Measurements from ENCODE around the gene HABP2. TPM values are rescaled to one million over a fixed set of nuclear protein-coding genes. Genes with fewer than 3 reads are reported as not detected.

The HABP2 gene
- total and polyA plus RNA-seq, 9 of the 15 experiments (the other 6 are each of a cell fraction or from before 2014, with no cell fraction given): 0.09 TPM; not detected in 8

- no peak overlapping the region for H3K4me3 ChIP-seq
- ATAC-seq: peak; percentile 47; the same call in 2 of the 3 replicates
- 0% methylated on average over 1 of the region's 1 CpG for WGBS (ENCODE audit: insufficient coverage, low coverage, missing lambda C conversion rate)
- no peaks in the 10 kb centered on the region for H3K9me3 ChIP-seq (replicated peaks; ENCODE audit: control insufficient read depth, insufficient read depth, low read depth, low read length)
- no peak overlapping the region for H3K4me2 ChIP-seq (ENCODE audit: insufficient read depth, low read length)
- H2AFZ ChIP-seq (ENCODE audit: low read depth, low read length): no peak overlapping the region
- intact Hi-C loops (cut with micrococcal nuclease) (no loop called here), in situ Hi-C loops (cut with MboI) (no loop called here)
- no peaks in the 10 kb centered on the region for H4K20me1 ChIP-seq (replicated peaks; ENCODE audit: control insufficient read depth, insufficient read depth, low read length)
- no peaks in the 10 kb centered on the region for H3K4me1 ChIP-seq (replicated peaks in 1 of 2; ENCODE audit: control insufficient read depth in 2 of 2, insufficient read depth in 2 of 2, low read length in 2 of 2)
- H3K27ac ChIP-seq (ENCODE audit: extremely low read depth, low read depth, low read length): no peak overlapping the region
- ChIA-PET CTCF (ENCODE audit: low intra/inter-chr PET ratio) (no interaction called here), POLR2A (no interaction called here)
- peak; percentile 5 to 12 (median 10) for DNase-seq (ENCODE audit: extremely low read depth in 1 of 4, low spot score in 3 of 4)
- no peak for FAIRE-seq
- H3K79me2 ChIP-seq (ENCODE audit: control insufficient read depth, insufficient read depth, low read length): no peaks in the 10 kb centered on the region
- BruUV-seq (replicated peaks): no TSS peak
- H3K9ac ChIP-seq (ENCODE audit: insufficient read depth in 1 of 2, low read depth in 2 of 2, low read length in 2 of 2): no peak overlapping the region
- no peaks in the 10 kb centered on the region for H3K36me3 ChIP-seq (ENCODE audit: control insufficient read depth, insufficient read depth, low read length)
- H3K27me3 ChIP-seq (ENCODE audit: control insufficient read depth in 2 of 2, insufficient read depth in 2 of 2, low read length in 2 of 2): peaks cover 0 to 8% of the 10 kb centered on the region in 2 experiments; a peak in 2 of 5 replicates
- TF ChIP-seq ESRRA (IDR thresholded peaks at IDR 0.05; ENCODE audit: borderline replicate concordance, low read depth) (peak; percentile 55; the same call in 1 of the 2 replicates), ATF3 (IDR thresholded peaks at IDR 0.05) (peak; percentile 54), ATF3 (CRISPR knock-in tag; conservative IDR thresholded peaks at IDR 0.05) (no peak), MAFK (IDR thresholded peaks at IDR 0.05; ENCODE audit: low read length) (peak; percentile 69), SMARCA5 (IDR thresholded peaks at IDR 0.05) (no peak), ZNF316 (IDR thresholded peaks at IDR 0.05) (peak; percentile 72), CTBP1 (IDR thresholded peaks at IDR 0.05; ENCODE audit: borderline replicate concordance) (peak; percentile 43; the same call in 1 of the 2 replicates), ZNF695 (CRISPR knock-in tag; IDR thresholded peaks at IDR 0.05) (no peak), SMARCB1 (IDR thresholded peaks at IDR 0.05; ENCODE audit: insufficient read length, low read depth) (no peak), NFE2L1 (tag; IDR thresholded peaks at IDR 0.05; ENCODE audit: borderline replicate concordance, low read depth) (peak; percentile 67), NFE2 (IDR thresholded peaks at IDR 0.05; ENCODE audit: low read depth) (peak; percentile 84), ZNF444 (CRISPR knock-in tag; IDR thresholded peaks at IDR 0.05) (no peak), C11orf30 (IDR thresholded peaks at IDR 0.05; ENCODE audit: low read depth) (peak; percentile 63), BACH1 (tag; IDR thresholded peaks at IDR 0.05) (peak; percentile 63), MAFG (tag; conservative IDR thresholded peaks at IDR 0.05) (peak; percentile 89), MAFF (IDR thresholded peaks at IDR 0.05; ENCODE audit: low read length) (peak; percentile 74), JUND (IDR thresholded peaks at IDR 0.05; ENCODE audit: borderline replicate concordance, low read depth, low read length) (0 out of 2 replicates have a peak, but pooled peaks have one; percentile 9), JUND (tag; IDR thresholded peaks at IDR 0.05; ENCODE audit: borderline replicate concordance, low read depth, low read length) (no peak)
- H3K9me1 ChIP-seq (ENCODE audit: control insufficient read depth, insufficient read depth, low read length): no peaks in the 10 kb centered on the region
Measured at GRCh38 chr10:113585949-113586348, 33.1 kb downstream of the HABP2 start.
